ENCODE results near the gene MCTP1. TPM values are rescaled to one million over a fixed set of nuclear protein-coding genes. Genes with fewer than 3 reads are reported as not detected.

Gene MCTP1
- total RNA-seq, 1 experiment from 2014 or later: 2.5 TPM

DNA sequence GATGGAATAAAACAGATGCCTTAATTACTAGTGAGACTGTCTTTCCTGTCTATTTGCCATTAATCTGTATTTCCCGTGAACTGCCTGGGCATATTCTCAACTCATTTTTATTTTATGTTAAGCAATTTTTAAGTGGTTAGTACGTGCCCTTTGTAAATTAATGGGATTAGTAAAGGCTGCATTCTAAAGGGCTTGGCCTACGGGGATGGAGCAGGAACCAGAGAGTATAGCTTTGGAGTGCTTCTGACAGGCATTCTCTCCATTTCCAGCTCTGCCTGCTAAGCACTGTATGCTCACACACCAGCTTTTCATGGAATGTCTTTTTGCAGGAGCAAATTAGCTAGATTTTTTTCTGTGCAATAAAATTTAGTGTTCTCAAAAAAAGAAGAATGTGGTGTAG, 241.2 kb downstream of the MCTP1 start:
- TF ChIP-seq, protein P1, sequence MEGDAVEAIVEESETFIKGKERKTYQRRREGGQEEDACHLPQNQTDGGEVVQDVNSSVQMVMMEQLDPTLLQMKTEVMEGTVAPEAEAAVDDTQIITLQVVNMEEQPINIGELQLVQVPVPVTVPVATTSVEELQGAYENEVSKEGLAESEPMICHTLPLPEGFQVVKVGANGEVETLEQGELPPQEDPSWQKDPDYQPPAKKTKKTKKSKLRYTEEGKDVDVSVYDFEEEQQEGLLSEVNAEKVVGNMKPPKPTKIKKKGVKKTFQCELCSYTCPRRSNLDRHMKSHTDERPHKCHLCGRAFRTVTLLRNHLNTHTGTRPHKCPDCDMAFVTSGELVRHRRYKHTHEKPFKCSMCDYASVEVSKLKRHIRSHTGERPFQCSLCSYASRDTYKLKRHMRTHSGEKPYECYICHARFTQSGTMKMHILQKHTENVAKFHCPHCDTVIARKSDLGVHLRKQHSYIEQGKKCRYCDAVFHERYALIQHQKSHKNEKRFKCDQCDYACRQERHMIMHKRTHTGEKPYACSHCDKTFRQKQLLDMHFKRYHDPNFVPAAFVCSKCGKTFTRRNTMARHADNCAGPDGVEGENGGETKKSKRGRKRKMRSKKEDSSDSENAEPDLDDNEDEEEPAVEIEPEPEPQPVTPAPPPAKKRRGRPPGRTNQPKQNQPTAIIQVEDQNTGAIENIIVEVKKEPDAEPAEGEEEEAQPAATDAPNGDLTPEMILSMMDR (conservative IDR thresholded peaks at IDR 0.05): no peak
- no peak overlapping the region for H2BK20ac ChIP-seq (ENCODE audit: low read depth, low read length, poor library complexity, severe bottlenecking)
- H2BK5ac ChIP-seq (ENCODE audit: insufficient read length, low read length): no peak overlapping the region
- no peaks in the 10 kb centered on the region for H4K20me1 ChIP-seq (ENCODE audit: control insufficient read depth, insufficient read depth, insufficient read length)
- H3K36me3 Mint-ChIP-seq (ENCODE audit: insufficient read depth in 1 of 3, low read depth in 3 of 3): no peaks in the 10 kb centered on the region
- no peak overlapping the region for H4K91ac ChIP-seq (ENCODE audit: insufficient read length, low read depth, low read length)
- no peaks in the 10 kb centered on the region for H3K79me2 ChIP-seq (ENCODE audit: insufficient read depth, low read length)
- H3K18ac ChIP-seq (ENCODE audit: insufficient read length, low read depth, low read length): no peak overlapping the region
- H4K8ac ChIP-seq (replicated peaks; ENCODE audit: insufficient read length, low read depth, low read length): no peak overlapping the region
- H3K27ac Mint-ChIP-seq: no peak overlapping the region
- no peaks in the 10 kb centered on the region for H3K27me3 Mint-ChIP-seq (ENCODE audit: low read depth)
- no CpG with 5 or more reads among the region's 3 CpGs for WGBS (ENCODE audit: extremely low coverage, insufficient read length, low lambda C conversion rate)
- H3K4me2 ChIP-seq (ENCODE audit: insufficient read depth, insufficient read length, low read length): no peak overlapping the region
- H2AFZ ChIP-seq (ENCODE audit: low read length): no peak overlapping the region
- no peak overlapping the region for H4K5ac ChIP-seq (ENCODE audit: insufficient read length, low read depth, low read length)
- no peaks in the 10 kb centered on the region for H3K9me3 ChIP-seq (ENCODE audit: control insufficient read depth, low read depth, low read length)
- H3K23ac ChIP-seq (ENCODE audit: insufficient read length, low read depth, low read length): no peak overlapping the region
- H3K4me1 Mint-ChIP-seq: peaks cover 5 to 8% of the 10 kb centered on the region in 2 experiments
- no peaks in the 10 kb centered on the region for H3K9me3 Mint-ChIP-seq
- H2BK120ac ChIP-seq (ENCODE audit: low read depth, low read length, poor library complexity, severe bottlenecking): no peak overlapping the region
- no peak overlapping the region for H3K56ac ChIP-seq (ENCODE audit: insufficient read length, low read depth, low read length)
- no peaks in the 10 kb centered on the region for H3K23me2 ChIP-seq (ENCODE audit: insufficient read length, low read depth, low read length, poor library complexity, severe bottlenecking)
- DNase-seq: no peak
- no peak overlapping the region for H3K9ac ChIP-seq (ENCODE audit: extremely low read depth, insufficient read length, low read length)
- no peaks in the 10 kb centered on the region for H3K4me1 ChIP-seq (ENCODE audit: insufficient read depth, low read length)
- H2AK5ac ChIP-seq (ENCODE audit: insufficient read length, low read length): no peak overlapping the region
- H3T11ph ChIP-seq (ENCODE audit: low read length): no peak overlapping the region
- no peak overlapping the region for H3K27ac ChIP-seq (ENCODE audit: insufficient read length, low read depth, low read length)
- H2BK15ac ChIP-seq (ENCODE audit: low read depth, low read length): no peak overlapping the region
- H3K27me3 ChIP-seq (ENCODE audit: insufficient read depth, low read length): no peaks in the 10 kb centered on the region
- H3K14ac ChIP-seq (ENCODE audit: insufficient read depth, low read length): no peak overlapping the region
- H3K79me1 ChIP-seq (ENCODE audit: insufficient read depth, low read depth, low read length, poor library complexity, severe bottlenecking): no peaks in the 10 kb centered on the region
- no peak overlapping the region for H3K4ac ChIP-seq (ENCODE audit: low read depth, low read length)
- H3K4me3 Mint-ChIP-seq: no peak overlapping the region
- H2BK12ac ChIP-seq (ENCODE audit: insufficient read length, low read depth, low read length): no peak overlapping the region

All from H9 (cell line).